Measurements from ENCODE around the gene CDH3.

The CDH3 gene

GRCh38 chr16:68644715-68645493 is at the start of gene CDH3:
Gene CDH3, plus strand, starts transcription at chr16:68645310. Its CDS starts 70 bp downstream, at chr16:68645380.
- no peak for DNase-seq

GRCh38 chr16:68596266-68596665 is 48.8 kb upstream of the CDH3 start:
- DNase-seq: no peak

DNA sequence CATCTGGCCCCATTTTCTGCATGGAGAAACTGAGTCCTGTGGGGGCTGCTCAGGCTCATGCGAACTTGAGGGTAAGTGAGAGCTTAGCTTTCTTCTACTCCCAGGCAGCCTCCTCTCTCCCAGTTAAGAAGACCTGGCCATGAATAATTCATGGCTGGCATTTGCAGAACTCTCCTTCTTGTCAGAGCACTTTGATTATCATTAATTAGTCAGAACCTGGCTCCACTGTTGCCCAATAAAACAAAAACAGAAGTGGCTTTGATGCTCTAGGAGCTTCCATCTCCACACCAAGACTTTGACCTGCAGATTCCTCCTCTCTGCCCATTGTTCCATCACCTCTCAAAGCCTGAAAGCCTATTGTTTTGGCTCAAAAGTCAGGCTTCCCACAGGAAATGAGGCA is 45.5 kb upstream of the CDH3 start:
- DNase-seq: no peak

DNA sequence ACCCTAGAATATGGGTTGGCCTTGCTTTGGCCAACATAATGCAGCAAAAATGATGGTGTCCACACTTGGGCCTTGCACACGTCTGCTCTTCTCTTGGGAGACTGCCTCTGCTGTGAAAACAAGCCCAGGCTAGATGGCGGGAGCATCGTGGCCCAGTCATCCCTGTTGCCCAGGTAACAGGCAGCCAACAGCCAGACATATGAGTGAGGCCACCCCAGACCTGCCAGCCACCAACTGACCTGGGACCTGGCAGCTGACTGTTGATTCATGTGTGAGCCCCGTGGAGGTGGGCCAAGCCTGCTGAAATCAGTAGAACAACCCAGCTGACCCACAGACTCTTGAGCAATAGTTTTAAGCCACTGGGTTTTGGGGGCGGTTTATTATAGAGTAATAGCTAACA is 39.4 kb upstream of the CDH3 start:
- DNase-seq: no peak

GRCh38 chr16:68607443-68607842 is 37.7 kb upstream of the CDH3 start:
- no peak for DNase-seq

GRCh38 chr16:68608330-68608729 is 36.8 kb upstream of the CDH3 start:
- no peak for DNase-seq

DNA sequence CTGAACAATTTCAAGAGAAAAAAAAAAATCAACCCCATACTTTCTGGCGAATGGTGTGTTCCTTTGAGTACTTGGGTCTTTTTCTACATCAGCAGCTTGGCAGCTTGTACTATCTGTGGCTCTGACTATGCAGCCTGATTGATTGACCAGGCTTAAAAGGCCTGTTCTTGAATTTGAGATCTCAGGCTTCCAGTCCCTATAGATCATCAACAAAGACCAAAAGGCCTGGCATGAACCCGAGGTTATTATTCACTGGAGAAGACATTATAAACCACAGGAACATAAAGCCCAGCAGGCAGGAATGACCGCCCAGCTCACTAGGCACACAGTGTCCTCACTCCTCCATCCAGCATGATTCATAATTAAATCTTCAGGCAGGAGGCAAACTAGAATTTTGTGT is 32.1 kb upstream of the CDH3 start:
- no peak for DNase-seq

DNA sequence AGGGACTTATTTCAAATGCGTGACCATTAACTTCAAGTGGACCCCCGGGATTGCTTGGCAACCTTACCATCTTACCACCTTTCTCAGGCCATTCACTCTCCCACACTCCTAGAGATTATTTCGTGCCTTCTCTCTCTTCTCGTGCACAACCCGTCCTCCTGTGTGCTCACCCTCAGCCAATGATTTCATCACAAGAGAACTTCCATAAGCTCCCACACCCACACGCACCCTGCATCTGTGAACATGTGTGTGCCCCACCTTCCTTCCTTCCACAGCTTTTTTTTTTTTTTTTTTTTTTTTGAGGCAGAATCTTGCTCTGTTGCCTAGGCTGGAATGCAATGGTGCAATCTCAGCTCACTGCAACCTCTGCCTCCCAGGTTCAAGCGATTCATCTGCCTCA is 27.4 kb upstream of the CDH3 start:
- DNase-seq: no peak

DNA sequence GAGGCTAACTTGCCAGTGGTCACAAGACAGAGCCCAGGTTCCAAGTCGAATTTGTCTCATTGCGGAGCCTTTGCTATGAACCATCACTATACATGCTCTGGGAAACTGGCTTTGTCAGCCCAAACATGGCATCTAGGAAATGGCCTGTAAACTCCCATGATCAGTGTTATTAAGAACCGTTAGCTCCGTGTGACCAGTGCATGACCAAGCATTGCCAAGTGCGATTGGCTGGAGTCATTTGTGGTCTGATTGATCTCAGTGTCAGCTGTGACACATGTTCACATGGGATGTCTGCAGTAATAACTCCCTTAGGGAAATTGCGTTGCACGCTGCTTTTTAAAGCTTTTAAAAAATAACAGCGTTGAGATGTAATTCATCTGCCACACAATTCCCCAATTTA is 18.6 kb upstream of the CDH3 start:
- no peak for DNase-seq

DNA sequence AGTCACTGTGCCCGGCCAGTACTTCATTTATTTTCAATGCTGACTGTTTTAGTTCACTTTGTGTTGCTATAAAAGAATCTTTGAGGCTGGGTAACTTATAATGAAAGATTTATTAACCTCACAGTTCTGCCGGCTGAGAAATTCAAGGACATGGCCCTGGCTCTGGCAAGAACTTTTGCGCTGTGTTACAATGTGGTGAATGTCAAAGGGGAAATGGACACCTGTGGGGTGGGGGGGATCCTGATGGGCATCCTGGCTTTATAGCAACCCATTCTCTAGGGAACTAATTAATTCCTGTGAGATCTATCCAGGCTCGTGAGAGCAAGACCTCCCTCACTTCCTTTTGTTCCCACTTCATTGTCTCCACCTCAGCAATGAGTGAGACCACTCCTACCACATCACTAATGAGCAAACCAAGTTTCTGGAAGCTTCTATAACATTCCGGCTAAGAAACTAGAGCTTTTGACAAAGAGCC is 17.1 kb upstream of the CDH3 start:
- DNase-seq: no peak

DNA sequence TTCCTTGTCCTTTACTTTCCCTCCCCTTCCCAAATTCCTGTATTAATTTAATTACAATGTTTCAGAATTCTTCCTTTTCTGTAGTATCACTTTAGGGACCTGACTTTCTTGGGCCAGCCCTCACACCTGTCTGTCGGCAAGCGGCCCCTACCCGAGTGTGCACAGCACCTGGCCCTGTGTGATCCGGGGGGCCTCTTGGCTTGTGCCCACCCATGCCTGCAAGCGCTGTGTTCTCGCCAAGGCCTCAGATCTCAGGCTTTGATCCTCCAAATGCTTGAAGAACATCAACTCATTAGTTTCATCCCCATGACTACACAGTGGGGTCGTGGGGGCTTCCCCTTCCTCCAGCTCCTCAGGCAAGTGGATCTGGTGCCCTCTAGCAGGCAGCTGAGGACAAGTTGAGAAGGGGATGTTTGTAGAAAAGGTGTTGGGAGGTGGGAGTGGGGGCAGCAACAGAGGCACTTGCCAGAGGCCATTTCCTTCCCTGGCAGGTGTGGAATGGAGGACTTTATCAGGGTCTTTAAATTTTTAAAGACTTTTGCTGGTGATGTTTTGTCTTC is 15.7 kb upstream of the CDH3 start:
- no peak for DNase-seq

DNA sequence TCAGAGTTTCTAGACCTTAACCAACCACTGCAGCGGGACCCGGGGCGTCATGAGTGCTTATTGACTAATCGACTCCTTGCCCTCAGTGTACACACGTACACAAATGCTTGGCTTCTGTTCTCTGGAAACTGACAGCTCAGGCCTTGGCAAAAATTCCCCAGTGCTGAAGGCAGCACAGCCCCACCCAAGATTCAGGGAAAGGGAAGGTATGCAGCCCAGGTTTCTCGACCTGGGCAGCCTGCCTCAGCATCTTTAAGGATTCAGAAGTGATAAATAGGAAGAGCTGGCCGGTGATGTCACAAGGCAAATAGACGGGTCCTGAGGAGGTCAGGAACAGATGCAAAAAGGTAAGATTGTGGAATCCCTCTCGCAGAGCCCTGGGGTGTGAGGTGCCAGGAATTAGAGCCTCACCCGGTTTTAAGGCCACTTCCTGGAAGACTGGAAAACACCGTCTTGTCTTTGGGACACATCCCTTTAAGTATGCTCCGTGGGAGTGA is 9.0 kb upstream of the CDH3 start:
- DNase-seq: no peak

DNA sequence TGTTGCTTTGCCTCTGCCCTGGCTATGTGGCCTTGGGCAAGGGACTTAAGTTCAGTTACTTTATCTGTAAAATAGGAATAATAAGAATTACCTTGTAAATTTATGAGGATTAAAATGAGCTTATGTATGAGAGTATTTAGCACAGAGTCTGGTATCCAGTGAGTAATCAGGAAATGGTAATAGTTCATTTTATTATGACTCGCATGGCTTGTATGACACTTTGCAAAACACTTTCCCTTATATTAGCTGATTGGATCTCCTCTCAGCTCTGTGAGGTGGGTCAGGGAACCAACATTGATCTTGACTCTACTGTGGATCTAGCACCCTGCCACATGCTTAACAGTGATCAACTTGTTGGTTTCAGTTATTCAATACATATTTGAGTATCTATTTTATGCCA is 8.3 kb upstream of the CDH3 start:
- no peak for DNase-seq

- no peak for DNase-seq
These were observed 4.1 kb upstream of the CDH3 start for GRCh38 chr16:68640972-68641371.

GRCh38 chr16:68642047-68642435 is 3.1 kb upstream of the CDH3 start:
- DNase-seq: no peak

- no peak for DNase-seq
These were observed 2.5 kb upstream of the CDH3 start for GRCh38 chr16:68642436-68643101.

DNA sequence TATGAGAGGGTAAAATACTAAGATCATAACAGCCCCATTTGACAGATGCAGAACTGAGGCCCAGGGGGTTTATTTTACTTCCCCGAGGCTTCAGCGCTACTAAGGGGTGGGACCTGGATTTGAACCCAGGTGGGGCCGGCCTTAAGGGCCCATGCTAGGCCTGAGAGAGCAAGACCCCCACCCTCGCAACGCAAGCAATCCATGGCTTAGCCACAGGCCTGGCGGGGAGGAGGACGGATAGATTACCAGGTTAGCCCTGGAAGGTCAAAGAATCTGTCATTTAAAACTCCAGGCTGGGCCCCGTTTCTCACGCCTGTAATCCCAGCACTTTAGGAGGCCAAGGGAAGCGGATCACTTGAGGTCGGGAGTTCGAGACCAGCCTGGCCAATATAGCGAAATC is 1.9 kb upstream of the CDH3 start:
- no peak for DNase-seq

- no peak for DNase-seq
These were observed 1.3 kb upstream of the CDH3 start for GRCh38 chr16:68643847-68644246.

GRCh38 chr16:68644296-68644695 is 814 bp upstream of the CDH3 start:
- no peak for DNase-seq

GRCh38 chr16:68645494-68646388 is 631 bp downstream of the CDH3 start:
- DNase-seq: no peak

DNA sequence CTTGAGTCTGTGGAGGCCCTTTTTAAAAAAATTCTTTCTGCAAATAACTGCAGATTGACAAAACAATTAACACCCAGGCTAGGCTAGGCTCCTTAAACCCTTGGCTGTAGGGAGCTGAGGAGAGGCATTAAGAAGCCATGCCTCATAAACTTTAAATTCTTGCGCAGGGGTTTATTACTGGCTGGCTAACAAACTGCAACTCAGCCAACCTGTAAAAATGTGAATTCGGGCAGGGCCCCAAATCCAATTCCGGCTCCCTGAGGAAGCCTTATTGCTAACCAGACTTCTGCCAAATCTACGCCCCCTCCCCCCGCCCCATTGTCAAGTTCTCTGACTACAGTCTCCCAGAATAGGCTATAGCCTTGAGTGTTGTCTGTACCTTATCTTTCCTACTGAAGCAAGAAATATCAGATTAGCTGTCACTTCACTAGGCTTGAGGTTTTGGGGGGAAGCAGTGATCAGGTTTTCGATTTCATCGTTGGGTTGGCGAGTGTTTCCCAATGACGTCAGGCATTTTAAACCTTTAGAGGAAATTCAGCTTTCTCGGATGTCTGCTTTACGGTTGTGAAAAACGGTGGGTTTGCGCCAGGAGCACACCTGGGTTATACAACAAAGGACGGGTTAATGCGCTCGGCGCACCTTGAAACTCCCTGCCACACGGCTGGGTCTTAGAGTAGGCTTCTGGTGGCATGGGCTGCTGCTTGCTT is 2.0 kb downstream of the CDH3 start:
- DNase-seq: no peak

DNA sequence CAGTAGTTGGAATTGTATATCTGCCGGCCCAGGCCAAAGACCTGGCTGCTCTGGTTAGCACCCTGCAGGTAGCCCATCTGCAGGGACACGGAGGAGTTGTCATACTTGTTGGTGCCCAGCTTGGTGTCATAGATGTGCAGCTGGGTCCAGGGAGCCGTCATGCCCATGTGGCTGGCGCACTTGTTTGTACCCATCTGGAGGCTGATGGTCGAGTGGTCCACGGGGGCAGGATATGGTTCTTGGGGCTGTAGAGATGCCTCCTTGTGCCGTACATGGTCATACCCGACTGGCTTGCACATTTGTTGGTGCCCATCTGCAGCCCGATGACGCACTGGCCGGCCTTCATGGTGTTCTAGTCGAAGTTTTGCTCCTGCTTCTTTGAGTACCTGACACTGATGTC is 6.0 kb downstream of the CDH3 start:
- no peak for DNase-seq

Data from bone marrow (tissue), 2 donors.